8988T (cell line): Measurements from ENCODE around the gene PIWIL1.

ENCODE experiments used
- DNase-seq: peaks from one replicate; pipeline ENCODE4 v3.0.0; 2011

The PIWIL1 gene

DNA sequence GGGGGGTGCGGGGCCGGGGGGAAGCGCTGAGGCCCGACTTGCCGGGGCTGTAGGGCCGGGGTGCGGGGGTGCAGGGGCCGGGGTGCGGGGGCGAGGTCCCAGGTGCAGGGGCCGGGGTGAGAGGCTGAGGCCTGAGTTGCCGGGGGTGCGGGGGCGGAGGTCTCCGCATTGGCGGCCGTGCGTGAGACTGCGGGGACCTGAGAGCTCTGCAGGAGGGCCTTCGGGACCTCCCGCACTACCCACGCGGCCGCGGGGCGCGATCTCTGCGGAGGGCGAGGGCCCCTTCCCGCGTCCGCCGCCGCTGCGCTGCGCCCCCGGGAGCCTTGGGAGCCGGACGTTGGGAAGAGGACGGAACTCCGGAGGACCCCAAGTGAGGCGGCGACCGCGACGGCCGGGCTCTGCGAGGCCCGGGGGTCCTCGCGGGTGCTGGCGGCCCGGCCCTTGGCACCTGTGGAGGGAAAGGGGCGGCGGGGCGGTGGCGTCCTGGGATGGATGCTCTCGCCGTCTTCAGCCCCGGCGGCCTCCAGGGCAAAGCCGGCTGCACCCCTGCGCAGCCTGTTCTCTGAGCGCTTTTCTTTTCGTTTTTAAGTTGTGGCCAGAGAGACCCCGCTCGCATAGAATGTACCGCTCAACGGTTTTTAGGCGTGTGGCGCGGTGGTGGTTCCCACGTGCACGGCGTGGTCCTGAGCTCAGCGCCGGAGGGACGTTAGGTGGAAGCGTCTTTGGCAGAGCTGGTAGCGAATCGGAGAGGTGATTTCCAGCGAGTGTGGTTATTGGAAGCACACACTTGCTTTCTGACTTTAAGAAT, 1.3 kb downstream of the PIWIL1 start:
- DNase-seq, result no peak

DNA sequence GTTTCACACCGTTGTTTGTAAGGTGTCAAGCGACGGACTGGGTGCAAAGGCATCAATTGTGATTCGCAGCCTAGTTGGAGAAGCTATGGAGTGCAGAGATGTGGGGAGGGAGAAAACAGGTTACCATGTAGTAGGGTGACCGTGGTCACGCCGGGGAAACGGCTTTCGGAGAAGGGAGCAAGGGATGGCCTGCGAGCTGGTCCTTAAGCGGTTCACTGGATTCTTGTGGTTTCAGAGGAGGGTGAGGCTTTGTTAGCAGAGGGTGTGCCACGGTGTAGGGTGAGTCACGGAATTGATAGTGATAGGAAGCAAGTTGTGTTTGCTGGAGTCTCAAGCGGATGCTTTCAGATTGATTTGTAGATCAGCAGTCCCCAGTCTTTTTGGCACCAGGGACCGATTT, 2.3 kb downstream of the PIWIL1 start:
- no peak for DNase-seq

DNA sequence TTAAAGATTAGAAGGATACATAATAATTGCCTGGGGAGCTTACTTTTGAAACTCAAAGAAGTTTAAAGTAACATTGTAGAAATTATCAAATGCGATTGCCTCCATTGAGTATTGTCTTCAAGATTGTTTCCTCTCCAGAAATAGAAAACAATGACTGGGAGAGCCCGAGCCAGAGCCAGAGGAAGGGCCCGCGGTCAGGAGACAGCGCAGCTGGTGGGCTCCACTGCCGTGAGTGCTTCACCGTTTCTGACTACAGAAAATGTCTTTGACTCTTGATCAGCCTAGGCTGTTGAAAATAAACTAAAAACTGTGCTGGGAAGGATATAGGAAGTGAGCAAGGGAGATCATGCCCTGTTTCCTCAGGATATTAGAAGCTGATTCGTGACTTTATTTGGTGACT, 4.8 kb downstream of the PIWIL1 start:
- no peak for DNase-seq

DNA sequence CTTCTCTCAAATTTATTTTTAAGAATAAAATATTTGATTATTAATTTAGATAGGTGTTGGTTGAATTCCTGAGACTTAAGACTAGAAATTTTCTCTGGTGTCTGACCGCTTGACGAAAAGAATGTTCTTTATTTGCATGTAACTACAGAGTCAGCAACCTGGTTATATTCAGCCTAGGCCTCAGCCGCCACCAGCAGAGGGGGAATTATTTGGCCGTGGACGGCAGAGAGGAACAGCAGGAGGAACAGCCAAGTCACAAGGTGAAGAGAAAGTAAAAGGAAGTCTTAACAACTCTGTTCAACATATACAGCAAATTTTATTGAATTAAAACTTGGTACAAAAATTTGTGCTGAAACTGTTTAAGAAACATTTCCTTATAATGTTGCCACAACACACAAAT, 5.2 kb downstream of the PIWIL1 start:
- DNase-seq, result no peak

GRCh38 chr12:130344529-130344928, 6.8 kb downstream of the PIWIL1 start:
- no peak for DNase-seq

GRCh38 chr12:130345292-130345691, 7.6 kb downstream of the PIWIL1 start:
- DNase-seq, result no peak

GRCh38 chr12:130347588-130347987, 9.9 kb downstream of the PIWIL1 start:
- no peak for DNase-seq

DNA sequence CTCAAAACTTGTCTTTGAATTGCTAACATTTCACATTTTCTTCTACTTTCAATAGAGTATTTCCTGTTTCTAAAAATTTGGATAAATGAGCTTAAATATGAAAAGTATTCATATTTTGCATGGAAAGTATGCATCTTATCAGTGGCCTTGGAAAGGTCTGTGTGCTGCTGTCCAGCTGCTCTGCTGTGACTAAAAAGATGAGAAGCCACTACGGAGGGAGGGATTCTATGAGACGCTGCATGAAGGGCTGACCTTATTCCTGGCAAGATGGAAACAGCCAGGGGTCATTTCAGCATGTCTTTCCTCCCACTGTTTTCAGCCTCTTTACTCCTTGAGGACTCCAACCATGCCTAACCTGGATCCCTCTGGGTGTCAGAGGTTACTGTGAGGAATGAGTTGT, 13.0 kb downstream of the PIWIL1 start:
- DNase-seq, result no peak

- DNase-seq, result no peak
Measured at GRCh38 chr12:130351326-130351725, 13.6 kb downstream of the PIWIL1 start.

DNA sequence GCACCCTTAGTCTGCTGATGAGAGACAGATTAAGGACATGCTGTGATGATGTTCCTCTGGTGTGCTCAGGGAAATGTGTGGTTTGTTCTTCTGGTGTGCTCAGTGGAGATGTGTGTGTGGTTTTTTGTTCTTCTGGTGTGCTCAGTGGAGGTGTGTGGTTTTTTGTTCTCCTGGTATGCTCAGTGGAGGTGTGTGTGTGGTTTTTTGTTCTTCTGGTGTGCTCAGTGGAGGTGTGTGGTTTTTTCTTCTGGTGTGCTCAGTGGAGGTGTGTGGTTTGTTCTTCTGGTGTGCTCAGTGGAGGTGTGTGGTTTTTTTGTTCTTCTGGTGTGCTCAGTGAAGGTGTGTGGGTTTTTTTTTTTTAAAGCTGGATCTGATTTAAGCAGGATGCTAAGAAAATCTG, 15.4 kb downstream of the PIWIL1 start:
- no peak for DNase-seq

- no peak for DNase-seq
Measured at GRCh38 chr12:130354407-130354806, 16.7 kb downstream of the PIWIL1 start.

DNA sequence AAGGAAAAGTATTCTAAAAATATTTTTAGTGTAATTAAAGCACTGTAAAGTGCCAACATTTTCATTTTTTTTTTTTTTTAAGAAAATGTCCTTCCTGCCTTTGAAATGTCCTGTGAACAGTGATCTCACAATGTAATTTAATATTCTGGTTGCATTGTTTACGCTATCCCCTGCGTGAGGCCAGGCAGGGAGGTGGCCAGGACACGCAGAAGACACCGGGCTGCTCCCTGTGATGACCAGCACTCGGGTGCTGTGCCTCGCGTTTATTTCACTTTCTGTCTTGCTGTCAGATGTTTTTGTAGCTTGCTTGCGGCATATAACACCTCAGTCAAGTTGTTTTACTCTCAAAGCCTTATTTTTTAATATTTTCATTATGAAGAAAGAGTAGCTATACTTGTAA, 18.5 kb downstream of the PIWIL1 start:
- DNase-seq, result no peak

DNA sequence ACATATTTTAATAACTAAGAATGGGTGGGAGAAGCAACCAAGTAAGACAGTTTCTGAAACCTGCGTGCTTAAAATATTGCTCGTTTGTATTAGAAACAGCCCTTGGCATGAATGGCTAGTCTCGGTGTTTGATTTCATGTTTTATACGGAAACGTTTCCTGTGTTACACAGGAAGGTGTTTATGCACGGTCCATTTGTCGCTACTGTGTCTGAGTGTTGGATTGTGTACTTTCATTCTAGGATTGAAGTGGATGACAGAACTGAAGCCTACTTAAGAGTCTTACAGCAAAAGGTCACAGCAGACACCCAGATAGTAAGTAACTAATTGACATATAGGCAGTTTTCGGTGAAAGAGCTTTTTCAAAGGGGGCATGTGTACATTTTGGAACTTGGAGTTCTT, 19.6 kb downstream of the PIWIL1 start:
- DNase-seq, result no peak

DNA sequence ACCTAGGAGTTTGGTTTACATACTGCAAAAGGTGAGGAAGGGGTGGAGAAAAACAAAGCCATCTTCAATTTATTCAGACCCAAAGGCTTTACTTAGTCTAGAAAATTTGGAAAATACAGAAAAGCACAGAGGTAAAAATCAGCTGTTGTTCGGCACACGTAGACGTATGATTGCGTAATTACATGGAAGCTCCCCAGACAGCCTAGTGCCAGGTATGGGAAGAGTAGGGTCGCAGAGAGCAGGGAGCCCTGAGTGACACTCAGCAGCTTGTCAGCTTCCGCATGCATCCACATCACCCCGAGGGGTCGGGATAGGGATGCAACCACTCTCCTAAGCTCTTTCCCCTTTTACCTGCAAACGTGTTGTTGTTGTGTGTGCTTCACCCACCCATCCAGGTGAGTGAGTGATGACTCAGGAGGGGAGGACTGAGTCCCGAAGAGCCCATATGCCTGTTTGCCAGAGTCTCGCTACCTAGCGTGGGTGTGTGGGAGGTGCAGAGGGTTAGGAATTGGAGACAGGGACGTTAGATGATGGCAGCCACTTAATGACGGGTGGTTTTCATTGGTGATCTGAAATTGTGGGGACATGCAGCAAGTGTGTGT, 20.1 kb downstream of the PIWIL1 start:
- DNase-seq, result no peak

DNA sequence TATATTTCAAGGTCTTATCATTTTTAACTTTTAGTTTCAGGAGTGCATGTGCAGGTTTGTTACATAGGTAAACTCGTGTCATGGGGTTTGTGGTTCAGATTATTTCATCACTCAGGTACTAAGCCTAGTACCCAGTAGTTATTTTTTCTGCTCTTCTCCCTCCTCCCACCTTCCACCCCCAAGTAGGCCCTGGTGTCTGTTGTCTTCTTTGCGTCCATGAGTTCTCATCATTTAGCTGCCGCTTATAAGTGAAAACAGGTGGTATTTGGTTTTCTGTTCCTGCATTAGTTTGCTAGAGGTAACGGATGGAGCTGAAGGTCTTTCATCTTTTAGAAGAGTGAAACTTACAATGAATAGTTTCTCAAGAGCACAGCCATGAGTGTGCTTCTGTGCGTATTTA, 24.4 kb downstream of the PIWIL1 start:
- no peak for DNase-seq

DNA sequence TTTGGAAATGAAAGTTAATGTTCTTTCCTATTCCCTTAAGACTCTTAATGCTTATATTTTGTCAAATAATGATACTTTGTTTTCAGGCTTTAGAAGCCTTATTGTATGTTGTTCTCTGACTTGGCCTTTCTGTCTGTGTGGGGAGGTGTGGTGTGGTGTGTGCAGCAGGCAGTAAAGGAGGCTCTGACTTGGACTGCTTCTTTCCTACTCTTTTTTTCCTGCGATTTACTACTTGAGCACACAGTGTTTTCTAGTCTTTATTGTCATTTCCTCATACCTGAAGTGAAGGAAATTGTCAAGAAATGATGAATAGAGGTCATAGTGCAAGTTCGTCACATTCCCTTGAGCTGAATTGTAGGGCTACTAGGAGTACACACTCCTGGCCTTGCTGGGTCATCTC, 26.9 kb downstream of the PIWIL1 start:
- no peak for DNase-seq

DNA sequence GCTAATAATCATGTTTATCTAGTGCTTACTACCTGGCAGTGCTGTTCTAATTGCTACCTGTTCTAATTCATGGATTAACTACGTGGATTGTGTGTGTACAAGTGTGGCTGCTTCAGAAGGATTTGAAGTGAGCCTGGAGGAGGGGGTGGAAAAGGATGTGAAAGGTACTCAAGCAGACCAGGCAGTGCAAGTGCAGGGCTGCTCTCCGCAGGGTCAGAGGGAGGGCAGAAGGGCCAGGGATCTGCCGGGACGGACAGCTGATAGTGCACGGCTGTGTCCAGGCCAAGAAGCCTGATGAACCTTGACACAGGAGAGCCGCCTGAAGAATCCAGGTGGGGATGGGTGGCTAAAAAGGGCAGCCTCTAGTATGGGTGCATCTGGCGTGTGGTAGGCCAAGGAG, 28.5 kb downstream of the PIWIL1 start:
- DNase-seq, result no peak

GRCh38 chr12:130367003-130367402, 29.3 kb downstream of the PIWIL1 start:
- no peak for DNase-seq

DNA sequence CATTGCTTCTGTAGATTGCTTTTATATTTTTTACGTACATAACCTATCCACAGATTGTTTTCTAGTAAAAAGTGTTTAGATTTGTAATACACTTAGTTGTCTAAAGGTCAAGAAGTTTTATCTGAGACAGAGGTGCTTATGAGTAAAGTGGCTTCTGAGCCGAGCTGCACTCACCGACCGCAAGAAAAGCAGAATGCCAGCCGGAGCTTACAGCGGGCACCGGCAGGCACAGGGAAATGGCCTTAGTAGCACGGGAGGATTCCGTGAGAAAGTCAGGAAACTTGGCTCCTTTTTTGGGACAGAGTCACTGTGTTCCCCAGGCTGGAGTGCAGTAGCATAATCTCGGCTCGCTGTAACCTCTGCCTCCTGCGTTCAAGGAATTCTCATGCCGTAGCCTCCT, 29.8 kb downstream of the PIWIL1 start:
- DNase-seq, result no peak

- no peak for DNase-seq
Measured at GRCh38 chr12:130369816-130370215, 32.1 kb downstream of the PIWIL1 start.

DNA sequence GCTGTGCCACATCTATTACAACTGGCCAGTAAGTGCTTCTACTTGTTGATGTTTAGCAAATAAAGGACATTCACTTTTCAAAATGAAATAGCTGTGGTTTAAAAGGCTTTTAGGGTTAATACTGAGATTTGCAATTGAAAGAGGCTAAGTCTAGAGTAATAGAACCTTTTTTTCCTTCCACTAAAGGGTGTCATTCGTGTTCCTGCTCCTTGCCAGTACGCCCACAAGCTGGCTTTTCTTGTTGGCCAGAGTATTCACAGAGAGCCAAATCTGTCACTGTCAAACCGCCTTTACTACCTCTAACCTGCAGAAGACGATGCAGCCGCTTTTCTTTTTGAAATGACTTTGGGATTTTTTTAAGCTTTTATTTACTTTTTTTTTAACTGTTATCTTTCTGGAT, 33.6 kb downstream of the PIWIL1 start:
- no peak for DNase-seq

GRCh38 chr12:130372936-130373335, 35.2 kb downstream of the PIWIL1 start:
- DNase-seq, result no peak

- no peak for DNase-seq
Measured at GRCh38 chr12:130374083-130374482, 36.4 kb downstream of the PIWIL1 start.

GRCh38 chr12:130375296-130376287, 37.9 kb downstream of the PIWIL1 start:
- DNase-seq, result no peak
